Prostate gland (tissue), 2 donors: ENCODE data around the gene TM4SF5. TPM values are rescaled to one million over a fixed set of nuclear protein-coding genes. Genes with fewer than 3 reads are reported as not detected.
"Not testable (repeated sequence)": the region's sequence is repeated elsewhere in the genome, so short reads cannot be mapped to it uniquely, and the experiment has no call there.

Source experiments
- DNase-seq: peaks from one replicate; pipeline ENCODE4 v3.0.0-alpha.2; 2019; ENCODE audit warnings: low spot score
- H3K27ac ChIP-seq, 2 donors: fragments of 200-600 bp; sonication (generic); 2 replicates each; pipeline ENCODE4 v1.5.1; 2017 to 2019
- H3K27me3 ChIP-seq: fragments of 200-600 bp; sonication (generic); replicated peaks from 2 replicates; pipeline ENCODE4 v1.5.1; 2019; ENCODE audit not compliant: insufficient read depth
- H3K36me3 ChIP-seq, 2 donors: fragments of 200-600 bp; sonication (generic); 1 replicate in 1 of 2; 2 replicates in 1 of 2; pipeline versions ENCODE4 v1.5.1 to v1.8.1; 2017 to 2019
- H3K4me1 ChIP-seq: fragments of 200-600 bp; sonication (generic); replicated peaks from 2 replicates; pipeline ENCODE4 v1.5.1; 2019
- H3K4me3 ChIP-seq, 2 donors: fragments of 200-600 bp; sonication (generic); 2 replicates each; pipeline ENCODE4 v1.5.1; 2017 to 2019
- H3K9me3 ChIP-seq: fragments of 200-600 bp; sonication (generic); 2 replicates; pipeline ENCODE4 v1.5.1; 2017
- CTCF ChIP-seq, 4 experiments: fragments of 200-600 bp in 2 of 4; fragments of 450-650 bp in 2 of 4; sonication (generic) in 2 of 4; IDR thresholded peaks; 1 replicate in 3 of 4; 2 replicates in 1 of 4; pipeline ENCODE4 v1.5.1; 2016 to 2019; ENCODE audit warnings: antibody characterized with exemption in 4 of 4, mild to moderate bottlenecking in 2 of 4, moderate library complexity in 2 of 4
- POLR2A ChIP-seq: fragments of 450-650 bp; IDR thresholded peaks from one replicate; pipeline ENCODE4 v1.6.1; 2016; ENCODE audit warnings: antibody characterized with exemption, mild to moderate bottlenecking
- POLR2AphosphoS5 ChIP-seq: sonication (generic); formaldehyde crosslinking; IDR thresholded peaks from one replicate; pipeline ENCODE4 v1.6.1; 2017; ENCODE audit warnings: antibody characterized with exemption
- WGBS: methylation state at CpG from one replicate; pipeline ENCODE4 v1.1.5; 2018; 5-methylcytosine and 5-hydroxymethylcytosine counted together
- intact Hi-C: fragments of 100-400 bp; cut with DNase I; formaldehyde crosslinking; loops from one replicate; pipeline ENCODE4 v1.14.2; 2022
- total RNA-seq, 2 donors: library from RNA; depleted of rRNA; stranded (reverse); fragments of >200 nt; gene quantifications; one replicate each; pipeline ENCODE4 v1.1.0, GENCODE V29; 2016

The TM4SF5 gene
- total RNA-seq, 2 donors from 2014 or later, result not detected

GRCh38 chr17:4822835-4823234, 51.1 kb downstream of the TM4SF5 start:
- no peak for TF ChIP-seq POLR2AphosphoS5
- TF ChIP-seq CTCF (IDR thresholded peaks at IDR 0.05), result no peak
- no peak for TF ChIP-seq POLR2A
- Histone ChIP-seq H3K36me3 (no peaks in the 10 kb centered on the region), H3K27ac (no peak overlapping the region), H3K4me3 (no peak overlapping the region), H3K4me1 (no peaks in the 10 kb centered on the region), H3K9me3 (no peaks in the 10 kb centered on the region), H3K27me3 (no peaks in the 10 kb centered on the region)
- intact Hi-C loops, result no loop called here
- 70% methylated on average over 3 of the region's 3 CpGs for WGBS
- no peak for DNase-seq

GRCh38 chr17:4823373-4824089, 51.8 kb downstream of the TM4SF5 start:
- no peaks in the 10 kb centered on the region for H3K27me3 ChIP-seq
- no peaks in the 10 kb centered on the region for H3K9me3 ChIP-seq
- H3K4me1 ChIP-seq, result no peaks in the 10 kb centered on the region
- intact Hi-C loops, result no loop called here
- H3K4me3 ChIP-seq, result no peak overlapping the region
- DNase-seq, result no peak
- H3K36me3 ChIP-seq, result no peaks in the 10 kb centered on the region
- TF ChIP-seq POLR2A (no peak), POLR2AphosphoS5 (no peak), CTCF (IDR thresholded peaks at IDR 0.05) (no peak)
- H3K27ac ChIP-seq, result no peak overlapping the region
- WGBS, result 67% methylated on average over 12 of the region's 12 CpGs

GRCh38 chr17:4827399-4827798, 55.7 kb downstream of the TM4SF5 start:
- no peaks in the 10 kb centered on the region for H3K27me3 ChIP-seq
- H3K36me3 ChIP-seq, result no peaks in the 10 kb centered on the region
- no peaks in the 10 kb centered on the region for H3K4me1 ChIP-seq
- intact Hi-C loops, result no loop called here
- H3K9me3 ChIP-seq, result no peaks in the 10 kb centered on the region
- no peak for DNase-seq
- no peak overlapping the region for H3K27ac ChIP-seq
- TF ChIP-seq CTCF (IDR thresholded peaks at IDR 0.05), result no peak
- TF ChIP-seq POLR2AphosphoS5, result no peak
- no peak for TF ChIP-seq POLR2A
- no peak overlapping the region for H3K4me3 ChIP-seq
- 61% methylated on average over 8 of the region's 8 CpGs for WGBS

GRCh38 chr17:4832829-4833177, 61.1 kb downstream of the TM4SF5 start:
- peak overlapping the region; percentile 83 to 90 for H3K27ac ChIP-seq
- DNase-seq, H3K4me1 ChIP-seq, H3K27me3 ChIP-seq, intact Hi-C loops, H3K36me3 ChIP-seq, H3K9me3 ChIP-seq: not testable (repeated sequence)
- WGBS, result 1% methylated on average over 15 of the region's 17 CpGs
- peak overlapping the region; percentile 82 to 95 for H3K4me3 ChIP-seq

Other genes with a start within 250 kb of the TM4SF5 start
- gene MYBBP1A, start 216.5 kb upstream of the TM4SF5 start, total RNA-seq, result 10 to 100 TPM; 44.4 to 71.2 TPM
- gene GGT6, start 211.3 kb upstream of the TM4SF5 start, total RNA-seq, result 10 to 100 TPM; 23.5 to 35.6 TPM
- gene SMTNL2, start 187.4 kb upstream of the TM4SF5 start, total RNA-seq, result 1 to 10 TPM; 4.6 to 6.3 TPM
- gene ALOX15, start 130.2 kb upstream of the TM4SF5 start, total RNA-seq, result under 1 TPM; 0.41 to 0.97 TPM
- 10 to 100 TPM; 27.1 to 79.7 TPM for gene PELP1, start 67.7 kb upstream of the TM4SF5 start, total RNA-seq
- gene ARRB2, start 61.3 kb upstream of the TM4SF5 start, total RNA-seq, result 10 to 100 TPM; 12.5 to 30.1 TPM
- gene MED11, start 40.5 kb upstream of the TM4SF5 start, total RNA-seq, result 10 to 100 TPM; 31.0 to 41.9 TPM
- gene ZMYND15, start 32.1 kb upstream of the TM4SF5 start, total RNA-seq, result 1 to 10 TPM in 1 of 2 donors, under 1 TPM in 1; 0.91 to 7.3 TPM
- gene CXCL16, start 32.0 kb upstream of the TM4SF5 start, total RNA-seq, result 10 to 100 TPM; 27.9 to 36.0 TPM
- gene VMO1, start 14.5 kb downstream of the TM4SF5 start, total RNA-seq, result 1 to 10 TPM in 1 of 2 donors, not detected in 1; 2.6 TPM
- gene GLTPD2, start 17.1 kb downstream of the TM4SF5 start, total RNA-seq, result not detected
- 100 to 1,000 TPM; 152 to 183 TPM for gene PSMB6, start 24.3 kb downstream of the TM4SF5 start, total RNA-seq
- 10 to 100 TPM; 25.7 to 29.5 TPM for gene PLD2, start 35.3 kb downstream of the TM4SF5 start, total RNA-seq
- gene MINK1, start 61.5 kb downstream of the TM4SF5 start, total RNA-seq, result 100 to 1,000 TPM in 1 of 2 donors, 10 to 100 TPM in 1; 53.0 to 136 TPM
- gene C17orf107, start 127.7 kb downstream of the TM4SF5 start, total RNA-seq, result 10 to 100 TPM in 1 of 2 donors, 1 to 10 TPM in 1; 2.4 to 15.4 TPM
- 1 to 10 TPM in 1 of 2 donors, under 1 TPM in 1; 0.64 to 1.0 TPM for gene CHRNE, start 131.2 kb downstream of the TM4SF5 start, total RNA-seq
- gene GP1BA, start 160.4 kb downstream of the TM4SF5 start, total RNA-seq, result not detected
- 10 to 100 TPM; 40.5 to 68.0 TPM for gene SLC25A11, start 168.2 kb downstream of the TM4SF5 start, total RNA-seq
- gene RNF167, start 168.4 kb downstream of the TM4SF5 start, total RNA-seq, result 100 to 1,000 TPM in 1 of 2 donors, 10 to 100 TPM in 1; 78.7 to 138 TPM
- gene PFN1, start 176.6 kb downstream of the TM4SF5 start, total RNA-seq, result 1,000 to 10,000 TPM in 1 of 2 donors, 100 to 1,000 TPM in 1; 646 to 1,039 TPM
- gene ENO3, start 179.2 kb downstream of the TM4SF5 start, total RNA-seq, result 10 to 100 TPM in 1 of 2 donors, 1 to 10 TPM in 1; 9.7 to 10.2 TPM
- gene SPAG7, start 195.9 kb downstream of the TM4SF5 start, total RNA-seq, result 10 to 100 TPM; 54.2 to 72.0 TPM
- 10 to 100 TPM; 13.6 to 40.2 TPM for gene CAMTA2, start 215.8 kb downstream of the TM4SF5 start, total RNA-seq
- 1 to 10 TPM; 2.5 to 8.4 TPM for gene INCA1, start 225.6 kb downstream of the TM4SF5 start, total RNA-seq
- gene KIF1C, start 226.1 kb downstream of the TM4SF5 start, total RNA-seq, result 10 to 100 TPM; 59.5 to 88.9 TPM